B cell (primary cell): ENCODE results near the gene ATP8A1. TPM values are rescaled to one million over a fixed set of nuclear protein-coding genes. Genes with fewer than 3 reads are reported as not detected.

ENCODE experiments used
- ATAC-seq: fragments of 200-7000 bp; cut with Tn5 transposase; one replicate; pipeline ENCODE4 v1.10.0; 2021; ENCODE audit warnings: low read depth, mild to moderate bottlenecking, moderate number of reproducible peaks, moderate library complexity
- CTCF ChIA-PET: fragments of 350-600 bp; sonication (Branson Sonifier 250); formaldehyde crosslinking; loops from one replicate; lab custom pipeline; 2021; ENCODE audit warnings: antibody characterized with exemption, inconsistent platforms; lab: Charles Lee
- POLR2A ChIA-PET: fragments of 350-600 bp; sonication (Branson Sonifier 250); formaldehyde crosslinking; loops from one replicate; lab custom pipeline; 2021; ENCODE audit warnings: antibody characterized with exemption; lab: Charles Lee
- DNase-seq: peaks from one replicate; pipeline ENCODE4 v3.0.0; 2013
- H2AFZ ChIP-seq: 2 replicates; pipeline ENCODE4 v1.6.1; 2012; ENCODE audit warnings: mild to moderate bottlenecking, low read depth, low read length; ENCODE audit not compliant: insufficient read depth, poor library complexity, severe bottlenecking
- H3K27ac ChIP-seq, 2 donors: 1 replicate in 1 of 2; 2 replicates in 1 of 2; pipeline ENCODE4 v1.5.1; 2012 to 2013; ENCODE audit warnings: low read length in 2 of 2, mild to moderate bottlenecking in 2 of 2, moderate library complexity in 1 of 2
- H3K27me3 ChIP-seq, 4 experiments: fragments of 200-600 bp in 1 of 4; sonication (generic) in 1 of 4; replicated peaks in 1 of 4; 1 replicate in 2 of 4; 2 replicates in 2 of 4; pipeline versions ENCODE4 v1.6.1 to v1.7.0; 2013 to 2016; ENCODE audit warnings: low read length in 3 of 4, mild to moderate bottlenecking in 2 of 4, mixed read lengths in 1 of 4, moderate library complexity in 1 of 4; ENCODE audit not compliant: insufficient read depth in 4 of 4, control insufficient read depth in 3 of 4; ENCODE audit errors: control extremely low read depth in 1 of 4
- H3K36me3 ChIP-seq, 2 experiments: replicated peaks in 1 of 2; 1 replicate in 1 of 2; 2 replicates in 1 of 2; pipeline versions ENCODE4 v1.6.1 to v1.7.1; 2013; ENCODE audit warnings: low read length in 1 of 2; ENCODE audit not compliant: insufficient read depth in 2 of 2, control insufficient read depth in 1 of 2; ENCODE audit errors: control extremely low read depth in 1 of 2, extremely low read depth in 1 of 2
- H3K4me1 ChIP-seq, 2 donors: fragments of 200-600 bp in 1 of 2; sonication (generic) in 1 of 2; 1 replicate in 1 of 2; 2 replicates in 1 of 2; pipeline versions ENCODE4 v1.5.1 to v1.6.1; 2013 to 2017; ENCODE audit warnings: low read length in 2 of 2; ENCODE audit not compliant: control insufficient read depth in 2 of 2, insufficient read depth in 2 of 2
- H3K4me2 ChIP-seq: replicated peaks from 2 replicates; pipeline ENCODE3; 2012; ENCODE audit warnings: mild to moderate bottlenecking, low read depth, low read length; ENCODE audit not compliant: poor library complexity, severe bottlenecking
- H3K4me3 ChIP-seq, 5 experiments: fragments of 200-600 bp in 1 of 5; sonication (generic) in 1 of 5; 1 replicate in 3 of 5; 2 replicates in 2 of 5; pipeline versions ENCODE4 v1.5.1 to v1.7.0; 2011 to 2016; ENCODE audit warnings: low read length in 4 of 5, mild to moderate bottlenecking in 4 of 5, low read depth in 2 of 5, control low read depth in 1 of 5, moderate library complexity in 1 of 5; ENCODE audit not compliant: insufficient read depth in 1 of 5; ENCODE audit errors: control extremely low read depth in 1 of 5, extremely low read depth in 1 of 5
- H3K79me2 ChIP-seq: fragments of 200-600 bp; sonication (generic); one replicate; pipeline ENCODE4 v1.6.0; 2016; ENCODE audit warnings: low read length; ENCODE audit not compliant: control insufficient read depth, insufficient read depth
- H3K9ac ChIP-seq: fragments of 200-600 bp; sonication (generic); 2 replicates; pipeline ENCODE4 v1.6.1; 2017; ENCODE audit warnings: mild to moderate bottlenecking, low read length, moderate library complexity
- H3K9me3 ChIP-seq, 3 donors: one replicate each; pipeline versions ENCODE4 v1.6.1 to v1.7.1; 2013; ENCODE audit warnings: low read length in 2 of 3; ENCODE audit not compliant: control insufficient read depth in 2 of 3, insufficient read depth in 1 of 3; ENCODE audit errors: control extremely low read depth in 1 of 3
- H4K20me1 ChIP-seq: 2 replicates; pipeline ENCODE4 v1.6.0; 2012; ENCODE audit warnings: mild to moderate bottlenecking, low read length; ENCODE audit not compliant: insufficient read depth, control insufficient read depth, poor library complexity, severe bottlenecking
- H3K27ac Mint-ChIP-seq: one replicate; pipeline ENCODE4 v1.8.0; 2021; ENCODE audit warnings: mixed read lengths
- H3K27me3 Mint-ChIP-seq: one replicate; pipeline ENCODE4 v1.8.0; 2021; ENCODE audit warnings: mixed read lengths
- H3K4me1 Mint-ChIP-seq: one replicate; pipeline ENCODE4 v1.8.0; 2021; ENCODE audit warnings: mixed read lengths
- H3K4me3 Mint-ChIP-seq: one replicate; pipeline ENCODE4 v1.8.0; 2021; ENCODE audit warnings: mixed read lengths
- H3K9me3 Mint-ChIP-seq: one replicate; pipeline ENCODE4 v1.8.0; 2022; ENCODE audit warnings: mixed read lengths; ENCODE audit not compliant: insufficient read depth
- CTCF ChIP-seq: fragments of 200-600 bp; IDR thresholded peaks from one replicate; pipeline ENCODE4 v1.8.0; 2022; ENCODE audit warnings: antibody characterized with exemption, mild to moderate bottlenecking
- EZH2 ChIP-seq: IDR thresholded peaks from 2 replicates; pipeline ENCODE4 v1.6.1; 2012; ENCODE audit warnings: borderline replicate concordance, low read depth, mild to moderate bottlenecking, moderate library complexity, low read length; ENCODE audit not compliant: insufficient read depth, poor library complexity, severe bottlenecking
- WGBS: methylation state at CpG from one replicate; pipeline ENCODE4 v1.1.5; 2013; ENCODE audit warnings: missing lambda C conversion rate; ENCODE audit not compliant: insufficient coverage; 5-methylcytosine and 5-hydroxymethylcytosine counted together
- intact Hi-C: fragments of 100-400 bp; cut with micrococcal nuclease; formaldehyde crosslinking; loops from one replicate; pipeline ENCODE4 v1.10.0; 2022
- polyA plus RNA-seq: library from polyadenylated mRNA; depleted of rRNA; stranded (reverse); fragments of >200 nt; gene quantifications from 2 replicates; pipeline ENCODE4 v1.2.3, GENCODE V29; 2012
- total RNA-seq, 2 donors: library from RNA; stranded (reverse); fragments of 120-200 nt in 1 of 2; gene quantifications; 1 replicate in 1 of 2; 2 replicates in 1 of 2; pipeline versions ENCODE4 v1.2.3 to v1.2.4, GENCODE V29; 2013 to 2022

The ATP8A1 gene
- total and polyA plus RNA-seq, 2 donors (not counting 1 experiment from before 2014, with no cell fraction given) = 28.7 to 51.8 TPM

DNA sequence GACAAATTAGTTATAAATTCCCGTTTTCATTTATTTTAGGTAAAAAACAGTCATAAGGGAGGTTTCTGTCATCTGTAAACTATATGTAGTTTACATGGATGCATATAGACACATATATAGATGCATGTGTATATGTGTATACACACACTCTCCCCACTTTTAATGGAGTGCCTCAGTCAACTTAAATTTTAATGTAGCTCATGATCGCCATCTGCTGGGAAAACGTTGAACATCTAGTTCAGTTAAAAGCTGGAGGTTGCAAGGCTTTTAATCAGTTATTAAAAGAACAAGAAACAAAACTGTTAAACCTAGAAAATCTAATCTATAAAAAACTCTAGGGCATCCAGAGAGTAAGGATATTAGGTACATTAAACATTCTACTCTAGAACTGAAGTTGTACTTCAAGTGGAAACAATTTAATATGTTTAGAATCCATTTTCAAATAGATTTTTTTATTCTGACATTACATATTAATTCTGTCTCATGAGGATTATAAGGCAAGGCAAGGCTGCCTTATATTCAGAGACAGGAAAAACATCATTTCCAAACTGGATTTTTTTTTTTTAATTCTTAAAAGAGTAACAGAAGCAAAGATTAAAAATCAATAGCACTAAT lies 137.0 kb downstream of the ATP8A1 start:
- Histone ChIP-seq H3K27ac (no peak overlapping the region), H3K4me3 (no peak overlapping the region), H3K9ac (no peak overlapping the region), H3K36me3 (peaks cover 17 to 45% of the 10 kb centered on the region in 2 experiments), H2AFZ (no peak overlapping the region), H3K9me3 (no peaks in the 10 kb centered on the region), H3K4me2 (no peak overlapping the region), H4K20me1 (no peaks in the 10 kb centered on the region), H3K4me1 (no peaks in the 10 kb centered on the region), H3K79me2 (no peaks in the 10 kb centered on the region), H3K27me3 (no peaks in the 10 kb centered on the region)
- no peak overlapping the region for H3K4me3 Mint-ChIP-seq
- ChIA-PET CTCF (interaction anchor here (0.7 to 3.6 kb wide), 19 partner anchors 10 to 828 kb away, joined by 3 to 43 read pairs (median 4); no protein-coding TSS in a partner anchor), POLR2A (no interaction called here)
- no peaks in the 10 kb centered on the region for H3K9me3 Mint-ChIP-seq
- H3K27ac Mint-ChIP-seq = no peak overlapping the region
- peak; percentile 59 for DNase-seq
- H3K27me3 Mint-ChIP-seq = no peaks in the 10 kb centered on the region
- TF ChIP-seq CTCF (peak; percentile 90), EZH2 (no peak)
- peak; percentile 47 for ATAC-seq
- intact Hi-C loops = loop anchor here (1.0 to 5.0 kb wide), 2 partner anchors 238 to 563 kb away; no protein-coding TSS in a partner anchor
- no CpG with 5 or more reads among the region's 3 CpGs for WGBS
- peaks cover 3% of the 10 kb centered on the region for H3K4me1 Mint-ChIP-seq

GRCh38 chr4:42515156-42515884 lies 141.6 kb downstream of the ATP8A1 start:
- Mint-ChIP-seq H3K4me3 (no peak overlapping the region), H3K4me1 (peaks cover 3% of the 10 kb centered on the region), H3K9me3 (no peaks in the 10 kb centered on the region), H3K27ac (no peak overlapping the region), H3K27me3 (no peaks in the 10 kb centered on the region)
- H3K4me1 ChIP-seq = no peaks in the 10 kb centered on the region
- no peak for DNase-seq
- no peak overlapping the region for H2AFZ ChIP-seq
- intact Hi-C loops = no loop called here
- no CpG with 5 or more reads among the region's 5 CpGs for WGBS
- no peaks in the 10 kb centered on the region for H3K27me3 ChIP-seq
- peaks cover 9 to 22% of the 10 kb centered on the region in 2 experiments for H3K36me3 ChIP-seq
- H3K79me2 ChIP-seq = no peaks in the 10 kb centered on the region
- H3K4me2 ChIP-seq = no peak overlapping the region
- H4K20me1 ChIP-seq = no peaks in the 10 kb centered on the region
- H3K27ac ChIP-seq = no peak overlapping the region
- ATAC-seq = no peak
- no peaks in the 10 kb centered on the region for H3K9me3 ChIP-seq
- ChIA-PET CTCF (interaction anchor here (0.9 kb wide), 1 partner anchor 21 kb away, joined by 3 read pairs; no protein-coding TSS in a partner anchor), POLR2A (no interaction called here)
- no peak overlapping the region for H3K9ac ChIP-seq
- H3K4me3 ChIP-seq = no peak overlapping the region
- no peak for TF ChIP-seq EZH2
- TF ChIP-seq CTCF = no peak
